K562 (cell line): ENCODE measurements around the gene ROS1. TPM values are rescaled to one million over a fixed set of nuclear protein-coding genes. Genes with fewer than 3 reads are reported as not detected.

ENCODE experiments used
- ATAC-seq: fragments of 200-7000 bp; cut with Tn5 transposase; 3 replicates; pipeline ENCODE4 v1.9.1; 2020; ENCODE audit warnings: moderate library complexity
- BruUV-seq: library from RNA; stranded (reverse); fragments of 400-500 nt; replicated peaks from 2 replicates; lab custom pipeline; 2021; lab: Mats Ljungman, UMichigan
- CTCF ChIA-PET: fragments of 300-600 bp; formaldehyde crosslinking; extraction: SDS; loops from one replicate; lab custom pipeline; 2021; ENCODE audit warnings: low intra/inter-chr PET ratio; lab: Yijun Ruan, JAX
- POLR2A ChIA-PET: fragments of 300-600, 350-650 bp; sonication (Branson Sonifier 250); formaldehyde crosslinking; extraction: SDS; loops from one replicate; lab custom pipeline; 2021; ENCODE audit warnings: antibody characterized with exemption, inconsistent platforms; lab: Yijun Ruan, JAX
- DNase-seq, 4 experiments: peaks; one replicate each; pipeline versions ENCODE4 v3.0.0 to v3.0.0-alpha.2; 2011 to 2018; ENCODE audit warnings: low spot score in 3 of 4, mixed read lengths in 3 of 4; ENCODE audit errors: extremely low read depth in 1 of 4
- FAIRE-seq: peaks from 2 replicates; lab custom pipeline; 2011; peaks lifted over from hg19 to GRCh38; lab: Jason Lieb, UNC
- H2AFZ ChIP-seq: 2 replicates; pipeline ENCODE4 v1.6.0; 2011; ENCODE audit warnings: low read depth, low read length, control low read depth, inconsistent platforms
- H3K27ac ChIP-seq: fragments of 200-600 bp; 3 replicates; pipeline ENCODE4 v1.8.0; 2011; ENCODE audit warnings: low read depth, mild to moderate bottlenecking, control low read depth, inconsistent platforms, low read length, moderate library complexity, mixed read lengths; ENCODE audit errors: extremely low read depth
- H3K27me3 ChIP-seq, 2 experiments: fragments of 300-600 bp in 1 of 2; 2 replicates in 1 of 2; 3 replicates in 1 of 2; pipeline versions ENCODE4 v1.6.0 to v1.8.0; 2011; ENCODE audit warnings: inconsistent platforms in 2 of 2, low read length in 2 of 2, mild to moderate bottlenecking in 1 of 2, mixed read lengths in 1 of 2, moderate library complexity in 1 of 2; ENCODE audit not compliant: control insufficient read depth in 2 of 2, insufficient read depth in 2 of 2
- H3K36me3 ChIP-seq: fragments of 300-600 bp; 3 replicates; pipeline ENCODE4 v1.8.0; 2011; ENCODE audit warnings: mild to moderate bottlenecking, low read length, inconsistent platforms; ENCODE audit not compliant: control insufficient read depth, insufficient read depth
- H3K4me1 ChIP-seq, 2 experiments: fragments of 200-600 bp in 1 of 2; replicated peaks in 1 of 2; 2 replicates in 1 of 2; 3 replicates in 1 of 2; pipeline versions ENCODE4 v1.5.1 to v1.8.0; 2011; ENCODE audit warnings: inconsistent platforms in 2 of 2, low read length in 2 of 2, mild to moderate bottlenecking in 1 of 2, mixed read lengths in 1 of 2, moderate library complexity in 1 of 2; ENCODE audit not compliant: control insufficient read depth in 2 of 2, insufficient read depth in 2 of 2
- H3K4me2 ChIP-seq: 2 replicates; pipeline ENCODE4 v1.6.1; 2011; ENCODE audit warnings: low read length, control low read depth, inconsistent platforms, mixed read lengths; ENCODE audit not compliant: insufficient read depth
- H3K4me3 ChIP-seq: fragments of 200-600 bp; sonication (generic), shearing (Covaris generic); 2 replicates; pipeline ENCODE4 v1.5.1; 2016; ENCODE audit warnings: control low read depth, inconsistent platforms
- H3K79me2 ChIP-seq: fragments of 200-600 bp; 3 replicates; pipeline ENCODE4 v1.8.0; 2011; ENCODE audit warnings: low read length, inconsistent platforms; ENCODE audit not compliant: control insufficient read depth, insufficient read depth
- H3K9ac ChIP-seq, 2 experiments: 2 replicates each; pipeline versions ENCODE4 v1.6.0 to v1.6.1; 2011; ENCODE audit warnings: low read depth in 2 of 2, low read length in 2 of 2, control low read depth in 1 of 2, inconsistent platforms in 1 of 2, mild to moderate bottlenecking in 1 of 2, mixed read lengths in 1 of 2; ENCODE audit not compliant: insufficient read depth in 1 of 2
- H3K9me1 ChIP-seq: one replicate; pipeline ENCODE4 v1.6.0; 2011; ENCODE audit warnings: inconsistent platforms, mild to moderate bottlenecking, low read length, moderate library complexity; ENCODE audit not compliant: control insufficient read depth, insufficient read depth
- H3K9me3 ChIP-seq: replicated peaks from 2 replicates; pipeline ENCODE4 v1.5.1; 2011; ENCODE audit warnings: low read depth, low read length, inconsistent platforms; ENCODE audit not compliant: control insufficient read depth, insufficient read depth
- H4K20me1 ChIP-seq: replicated peaks from 2 replicates; pipeline ENCODE4 v1.6.1; 2011; ENCODE audit warnings: low read length, inconsistent platforms, mixed read lengths; ENCODE audit not compliant: control insufficient read depth, insufficient read depth
- BRCA1 ChIP-seq, 2 experiments: fragments of 450-650 bp in 1 of 2; sonication (generic) in 1 of 2; formaldehyde crosslinking in 1 of 2; IDR thresholded peaks; 2 replicates each; pipeline versions ENCODE4 v1.5.0 to v1.6.1; 2017 to 2020; ENCODE audit warnings: mild to moderate bottlenecking in 1 of 2, missing genetic modification reagents in 1 of 2
- GATAD2A ChIP-seq: fragments of 450-650 bp; IDR thresholded peaks from 2 replicates; pipeline ENCODE4 v1.6.1; 2017
- HCFC1 ChIP-seq: IDR thresholded peaks from 2 replicates; pipeline ENCODE4 v1.6.1; 2012; ENCODE audit warnings: low read depth, low read length, improper control_type of control experiment
- HMG20A ChIP-seq: fragments of 450-650 bp; formaldehyde crosslinking; conservative IDR thresholded peaks from 2 replicates; pipeline ENCODE4 v1.4.0; 2020; ENCODE audit warnings: mild to moderate bottlenecking, mixed read lengths
- KDM1A ChIP-seq, 2 experiments: fragments of 450-650 bp; IDR thresholded peaks; 2 replicates each; pipeline ENCODE4 v1.6.1; 2016; ENCODE audit warnings: mild to moderate bottlenecking in 2 of 2
- MCM2 ChIP-seq: fragments of 450-650 bp; IDR thresholded peaks from 2 replicates; pipeline ENCODE4 v1.6.1; 2017; ENCODE audit warnings: low read depth, mild to moderate bottlenecking
- MTA2 ChIP-seq: fragments of 450-650 bp; IDR thresholded peaks from 2 replicates; pipeline ENCODE4 v1.6.1; 2016; ENCODE audit warnings: low read depth
- XRCC5 ChIP-seq: fragments of 200-400 bp; formaldehyde crosslinking; IDR thresholded peaks from 2 replicates; pipeline ENCODE4 v1.6.1; 2017; ENCODE audit warnings: low read depth, mild to moderate bottlenecking, low read length
- ZBTB7A ChIP-seq: IDR thresholded peaks from 2 replicates; pipeline ENCODE4 v1.6.1; 2011; ENCODE audit warnings: low read depth, mild to moderate bottlenecking, low read length, moderate library complexity, borderline replicate concordance; ENCODE audit not compliant: control insufficient read depth
- ZNF146 ChIP-seq: IDR thresholded peaks from one replicate; pipeline ENCODE4 v1.6.1; 2018; ENCODE audit warnings: missing compliant biosample characterization; ENCODE audit not compliant: unreplicated experiment
- ZNF165 ChIP-seq: fragments of 250-450 bp; sonication (Bioruptor Pico); IDR thresholded peaks from 2 replicates; pipeline ENCODE4 v1.4.0; 2020; ENCODE audit warnings: borderline replicate concordance
- WGBS: fragments of 100-300 bp; shearing (Covaris generic); methylation state at CpG from one replicate; pipeline ENCODE4 v1.1.6; 2016; ENCODE audit warnings: low coverage, mixed read lengths; ENCODE audit not compliant: insufficient coverage; ENCODE audit errors: missing lambda C conversion rate; 5-methylcytosine and 5-hydroxymethylcytosine counted together
- in situ Hi-C: fragments of 300-500 bp; cut with MboI; formaldehyde crosslinking; loops from 4 replicates; pipeline ENCODE4 v1.15.0; 2018; ENCODE audit warnings: inconsistent platforms, mixed read lengths
- intact Hi-C: fragments of 100-400 bp; cut with micrococcal nuclease; formaldehyde crosslinking; loops from 2 replicates; pipeline ENCODE4 v1.14.2; 2022
- polyA plus RNA-seq, 8 experiments: library from polyadenylated mRNA; depleted of rRNA in 4 of 8; stranded (reverse) in 5 of 8; unstranded in 3 of 8; fragments of >200 nt; fragmentation: Nextera tagmentation in 2 of 8; fragmentation: Illumina TruSeq in 1 of 8; extraction: Ambion mirVana in 2 of 8; extraction: Trizol in 1 of 8; gene quantifications; 2 replicates each; pipeline versions ENCODE4 v1.2.1 to v1.2.3, GENCODE V29; 2011 to 2014; ENCODE audit warnings: inconsistent platforms in 1 of 8, missing spikeins in 1 of 8
- total RNA-seq, 7 experiments: library from RNA; depleted of rRNA in 6 of 7; stranded (reverse); fragments of >200 nt in 6 of 7; fragmentation: Illumina TruSeq in 2 of 7; extraction: Trizol in 2 of 7; gene quantifications; 2 replicates each; pipeline versions ENCODE4 v1.2.1 to v1.2.3, GENCODE V29; 2011 to 2021; ENCODE audit warnings: low replicate concordance in 1 of 7

The ROS1 gene
- total and polyA plus RNA-seq, 9 of the 15 experiments (the other 6 are each of a cell fraction or from before 2014, with no cell fraction given), result under 0.01 to 0.16 (median 0.04) TPM; not detected in 6

DNA sequence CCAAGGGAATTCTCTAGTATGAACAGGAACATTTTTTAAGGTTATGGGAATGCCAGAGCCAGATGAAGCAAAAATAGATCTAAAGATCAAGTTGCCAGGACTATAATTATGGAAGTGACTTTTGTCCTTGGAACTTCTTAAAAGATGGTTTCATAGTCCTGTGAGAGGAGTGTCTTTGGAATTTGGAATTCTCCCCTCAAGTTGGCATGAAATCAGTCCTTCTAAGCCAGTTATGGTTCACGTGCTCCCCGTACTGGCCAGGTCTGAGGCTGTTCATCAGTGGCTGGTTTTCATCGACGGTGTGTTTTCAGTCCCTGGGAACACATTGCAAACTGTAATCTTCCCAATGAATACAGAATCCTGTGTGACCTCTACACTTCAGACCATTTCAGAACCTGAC lies 97.2 kb downstream of the ROS1 start:
- Histone ChIP-seq H3K9me3 (no peaks in the 10 kb centered on the region), H3K27ac (no peak overlapping the region), H3K4me3 (no peak overlapping the region), H3K4me1 (no peaks in the 10 kb centered on the region; a peak in 1 of 5 replicates), H3K27me3 (no peaks in the 10 kb centered on the region), H4K20me1 (no peaks in the 10 kb centered on the region), H3K9ac (no peak overlapping the region), H3K36me3 (no peaks in the 10 kb centered on the region), H3K9me1 (no peaks in the 10 kb centered on the region), H2AFZ (0 out of 2 replicates have a peak overlapping the region, but pooled peaks have one; percentile 12), H3K4me2 (no peak overlapping the region), H3K79me2 (no peaks in the 10 kb centered on the region)
- no peak for ATAC-seq
- intact Hi-C loops (loop anchor here (10.0 kb wide), 1 partner anchor 544 kb away; no protein-coding TSS in a partner anchor), in situ Hi-C loops (no loop called here)
- WGBS, result 2% methylated on average over 4 of the region's 4 CpGs
- POLR2A ChIA-PET, result no interaction called here
- no peak for DNase-seq
- CTCF ChIA-PET, result no interaction called here
- FAIRE-seq, result no peak
- BruUV-seq, result no TSS peak
- TF ChIP-seq MTA2 (no peak), MCM2 (no peak), KDM1A (IDR thresholded peaks at IDR 0.05) (no peak), HCFC1 (no peak), XRCC5 (no peak), HMG20A (CRISPR knock-in tag) (no peak), ZNF165 (no peak), ZBTB7A (no peak), GATAD2A (no peak), BRCA1 (IDR thresholded peaks at IDR 0.05) (no peak), BRCA1 (CRISPR knock-in tag; IDR thresholded peaks at IDR 0.05) (no peak), ZNF146 (CRISPR knock-in tag) (no peak)
